Stomach (tissue), 4 donors: ENCODE data around the gene EDRF1.

Experiments
- EP300 ChIP-seq: sonication (generic); formaldehyde crosslinking; IDR thresholded peaks from one replicate; pipeline ENCODE4 v1.6.1; 2017; ENCODE audit warnings: antibody characterized with exemption
- POLR2A ChIP-seq, 4 donors: fragments of 450-650 bp; IDR thresholded peaks; one replicate each; pipeline ENCODE4 v1.6.1; 2016; ENCODE audit warnings: antibody characterized with exemption in 4 of 4, control low read depth in 2 of 4, mild to moderate bottlenecking in 1 of 4, moderate library complexity in 1 of 4
- TF ChIP-seq, protein P1 (sequence below), 7 experiments: fragments of 450-650 bp in 4 of 7; fragments of 200-600 bp in 3 of 7; sonication (generic) in 3 of 7; IDR thresholded peaks; one replicate each; pipeline ENCODE4 v1.5.1; 2016 to 2019; ENCODE audit warnings: antibody characterized with exemption in 7 of 7, control low read depth in 2 of 7, mild to moderate bottlenecking in 1 of 7

DNA sequence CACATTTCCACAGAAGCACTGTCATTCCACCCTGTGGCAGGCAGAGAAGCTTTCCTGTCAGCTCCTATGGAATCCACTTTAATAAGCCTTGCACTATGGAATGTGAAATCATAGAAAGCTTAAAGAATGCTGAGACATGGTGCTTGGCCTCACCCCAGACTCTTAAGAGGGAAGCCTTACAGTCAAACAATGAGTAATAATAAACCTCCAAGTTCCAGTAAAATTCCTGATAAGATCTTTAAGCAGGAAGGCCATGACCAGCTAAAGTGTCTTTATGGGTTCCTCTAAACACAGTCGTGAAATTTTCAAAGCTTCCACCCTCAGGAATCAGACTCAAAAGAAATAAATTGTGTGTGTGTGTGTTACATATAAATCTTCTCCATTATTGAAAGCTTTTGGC, 24.6 kb upstream of the EDRF1 start:
- TF ChIP-seq POLR2A (IDR thresholded peaks at IDR 0.05) (no peak), EP300 (no peak)
- TF ChIP-seq, protein P1, sequence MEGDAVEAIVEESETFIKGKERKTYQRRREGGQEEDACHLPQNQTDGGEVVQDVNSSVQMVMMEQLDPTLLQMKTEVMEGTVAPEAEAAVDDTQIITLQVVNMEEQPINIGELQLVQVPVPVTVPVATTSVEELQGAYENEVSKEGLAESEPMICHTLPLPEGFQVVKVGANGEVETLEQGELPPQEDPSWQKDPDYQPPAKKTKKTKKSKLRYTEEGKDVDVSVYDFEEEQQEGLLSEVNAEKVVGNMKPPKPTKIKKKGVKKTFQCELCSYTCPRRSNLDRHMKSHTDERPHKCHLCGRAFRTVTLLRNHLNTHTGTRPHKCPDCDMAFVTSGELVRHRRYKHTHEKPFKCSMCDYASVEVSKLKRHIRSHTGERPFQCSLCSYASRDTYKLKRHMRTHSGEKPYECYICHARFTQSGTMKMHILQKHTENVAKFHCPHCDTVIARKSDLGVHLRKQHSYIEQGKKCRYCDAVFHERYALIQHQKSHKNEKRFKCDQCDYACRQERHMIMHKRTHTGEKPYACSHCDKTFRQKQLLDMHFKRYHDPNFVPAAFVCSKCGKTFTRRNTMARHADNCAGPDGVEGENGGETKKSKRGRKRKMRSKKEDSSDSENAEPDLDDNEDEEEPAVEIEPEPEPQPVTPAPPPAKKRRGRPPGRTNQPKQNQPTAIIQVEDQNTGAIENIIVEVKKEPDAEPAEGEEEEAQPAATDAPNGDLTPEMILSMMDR (IDR thresholded peaks at IDR 0.05): no peak
